GM12891 (cell line): Measurements from ENCODE around the gene FGD3.

Experiments used
- PAX5 ChIP-seq: IDR thresholded peaks from 2 replicates; pipeline ENCODE4 v1.6.1; 2011; ENCODE audit warnings: low read length, moderate library complexity, mild to moderate bottlenecking; ENCODE audit not compliant: insufficient read depth, severe bottlenecking
- POLR2A ChIP-seq: IDR thresholded peaks from 2 replicates; pipeline ENCODE4 v1.6.1; 2011; ENCODE audit warnings: low read depth, low read length, control low read depth
- POLR2AphosphoS5 ChIP-seq: IDR thresholded peaks from 2 replicates; pipeline ENCODE4 v1.6.1; 2011; ENCODE audit warnings: low read depth, low read length, control low read depth
- POU2F2 ChIP-seq: IDR thresholded peaks from 2 replicates; pipeline ENCODE4 v1.6.1; 2011; ENCODE audit warnings: low read depth, mild to moderate bottlenecking, control low read depth, low read length, moderate library complexity
- SPI1 ChIP-seq: IDR thresholded peaks from 2 replicates; pipeline ENCODE4 v1.6.1; 2011; ENCODE audit warnings: low read depth, low read length, control low read depth
- TAF1 ChIP-seq: IDR thresholded peaks from 2 replicates; pipeline ENCODE4 v1.6.1; 2011; ENCODE audit warnings: low read depth, low read length, control low read depth

DNA sequence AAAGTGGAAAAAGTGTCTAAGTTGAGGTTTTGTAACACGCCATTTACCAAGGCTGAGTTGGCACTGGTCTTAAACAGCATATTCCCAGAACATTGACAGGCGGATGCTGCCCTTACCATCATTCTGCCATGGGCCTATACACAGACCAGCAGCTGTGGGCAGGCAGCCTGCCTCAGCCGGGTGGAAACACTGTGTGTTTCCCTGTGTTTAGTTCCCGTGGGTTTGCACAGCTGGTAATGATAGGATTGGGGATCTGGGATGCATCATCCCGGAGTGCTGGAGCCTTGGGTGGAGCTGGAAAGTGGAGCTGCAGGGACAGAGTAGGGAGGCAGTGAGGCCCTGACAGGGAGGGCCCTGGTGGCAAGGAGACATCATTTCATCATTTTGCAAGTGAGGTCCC, 5.5 kb upstream of the FGD3 start:
- TF ChIP-seq POLR2AphosphoS5 = no peak
- no peak for TF ChIP-seq POLR2A
- no peak for TF ChIP-seq TAF1
- TF ChIP-seq SPI1 = no peak
- TF ChIP-seq POU2F2 = no peak
- TF ChIP-seq PAX5 = no peak
